Fibroblast of lung (primary cell): ENCODE data around the gene KRT6B.

Source experiments
- EZH2 ChIP-seq: IDR thresholded peaks from 2 replicates; pipeline ENCODE4 v1.5.1; 2012; ENCODE audit warnings: low read length, control low read depth, mild to moderate bottlenecking; ENCODE audit errors: missing control alignments
- TF ChIP-seq, protein P1 (sequence below), 2 donors: IDR thresholded peaks in 1 of 2; conservative IDR thresholded peaks in 1 of 2; 1 replicate in 1 of 2; 2 replicates in 1 of 2; pipeline ENCODE4 v1.5.1; 2011 to 2012; ENCODE audit warnings: low read length in 2 of 2, control low read depth in 1 of 2, inconsistent platforms in 1 of 2, low read depth in 1 of 2, mild to moderate bottlenecking in 1 of 2

- TF ChIP-seq, protein P1, sequence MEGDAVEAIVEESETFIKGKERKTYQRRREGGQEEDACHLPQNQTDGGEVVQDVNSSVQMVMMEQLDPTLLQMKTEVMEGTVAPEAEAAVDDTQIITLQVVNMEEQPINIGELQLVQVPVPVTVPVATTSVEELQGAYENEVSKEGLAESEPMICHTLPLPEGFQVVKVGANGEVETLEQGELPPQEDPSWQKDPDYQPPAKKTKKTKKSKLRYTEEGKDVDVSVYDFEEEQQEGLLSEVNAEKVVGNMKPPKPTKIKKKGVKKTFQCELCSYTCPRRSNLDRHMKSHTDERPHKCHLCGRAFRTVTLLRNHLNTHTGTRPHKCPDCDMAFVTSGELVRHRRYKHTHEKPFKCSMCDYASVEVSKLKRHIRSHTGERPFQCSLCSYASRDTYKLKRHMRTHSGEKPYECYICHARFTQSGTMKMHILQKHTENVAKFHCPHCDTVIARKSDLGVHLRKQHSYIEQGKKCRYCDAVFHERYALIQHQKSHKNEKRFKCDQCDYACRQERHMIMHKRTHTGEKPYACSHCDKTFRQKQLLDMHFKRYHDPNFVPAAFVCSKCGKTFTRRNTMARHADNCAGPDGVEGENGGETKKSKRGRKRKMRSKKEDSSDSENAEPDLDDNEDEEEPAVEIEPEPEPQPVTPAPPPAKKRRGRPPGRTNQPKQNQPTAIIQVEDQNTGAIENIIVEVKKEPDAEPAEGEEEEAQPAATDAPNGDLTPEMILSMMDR (conservative IDR thresholded peaks at IDR 0.05 in 1 of 2, IDR thresholded peaks at IDR 0.05 in 1 of 2; ENCODE audit: low read depth in 1 of 2, low read length in 2 of 2) = no peak
- TF ChIP-seq EZH2 = no peak
Observed at GRCh38 chr12:52443966-52444365, 8.0 kb downstream of the KRT6B start.
